ENCODE measurements around the gene ROBO1. TPM values are rescaled to one million over a fixed set of nuclear protein-coding genes. Genes with fewer than 3 reads are reported as not detected.

ROBO1 gene
- total and polyA plus RNA-seq, 2 of the 8 experiments (the other 6 are each of a cell fraction or from before 2014, with no cell fraction given): 51.4 to 91.0 TPM

GRCh38 chr3:79392479-79392878 lies 375.3 kb downstream of the ROBO1 start:
- H3K4ac ChIP-seq (replicated peaks; ENCODE audit: insufficient read length, low read depth, low read length): no peak overlapping the region
- H3K79me2 ChIP-seq (ENCODE audit: control insufficient read depth in 1 of 2, insufficient read depth in 2 of 2, low read length in 2 of 2): no peaks in the 10 kb centered on the region
- no peak overlapping the region for H3K23ac ChIP-seq (ENCODE audit: insufficient read length)
- H3K4me2 ChIP-seq (ENCODE audit: insufficient read depth in 1 of 2, low read depth in 2 of 2, low read length in 2 of 2): no peak overlapping the region
- no peak for DNase-seq (ENCODE audit: low read depth in 1 of 2, low spot score in 2 of 2)
- no peak overlapping the region for H3K4me3 ChIP-seq (ENCODE audit: extremely low read depth in 1 of 4, insufficient read depth in 2 of 4, low read depth in 3 of 4, low read length in 4 of 4)
- ChIA-PET POLR2A (ENCODE audit: partially characterized antibody) (no interaction called here), CTCF (ENCODE audit: partially characterized antibody) (no interaction called here)
- no peak overlapping the region for H2BK15ac ChIP-seq (ENCODE audit: low read length)
- no peaks in the 10 kb centered on the region for H3K23me2 ChIP-seq (ENCODE audit: low read depth, low read length)
- TF ChIP-seq CBX8 (IDR thresholded peaks at IDR 0.05; ENCODE audit: borderline replicate concordance, low read depth, low read length) (no peak), EGR1 (IDR thresholded peaks at IDR 0.05; ENCODE audit: borderline replicate concordance, low read depth, low read length) (no peak), USF2 (IDR thresholded peaks at IDR 0.05; ENCODE audit: low read length) (no peak), EP300 (IDR thresholded peaks at IDR 0.05; ENCODE audit: borderline replicate concordance in 1 of 2, low read depth in 2 of 2, low read length in 2 of 2) (no peak), HDAC6 (IDR thresholded peaks at IDR 0.05; ENCODE audit: low read depth, low read length) (no peak), KDM4A (IDR thresholded peaks at IDR 0.05; ENCODE audit: low read depth, low read length, severe bottlenecking) (no peak), YY1 (IDR thresholded peaks at IDR 0.05; ENCODE audit: low read depth, low read length) (no peak), JUN (IDR thresholded peaks at IDR 0.05; ENCODE audit: low read depth, low read length) (no peak), ATF2 (IDR thresholded peaks at IDR 0.05; ENCODE audit: low read length) (no peak), SIRT6 (IDR thresholded peaks at IDR 0.05; ENCODE audit: low read length) (no peak), RXRA (IDR thresholded peaks at IDR 0.05; ENCODE audit: insufficient read depth, low read depth, low read length) (no peak), SUZ12 (IDR thresholded peaks at IDR 0.05; ENCODE audit: low read length) (no peak)
- H4K5ac ChIP-seq (ENCODE audit: insufficient read length, low read depth, low read length): no peak overlapping the region
- no peak overlapping the region for H4K91ac ChIP-seq (replicated peaks; ENCODE audit: insufficient read length, low read length)
- no peak overlapping the region for H4K8ac ChIP-seq (ENCODE audit: extremely low read depth, insufficient read depth, low read length)
- H3K36me3 ChIP-seq (ENCODE audit: control insufficient read depth in 2 of 4, insufficient read depth in 4 of 4, low read length in 3 of 4): no peaks in the 10 kb centered on the region
- no peaks in the 10 kb centered on the region for H3K9me3 ChIP-seq (ENCODE audit: insufficient read depth in 2 of 2, low read depth in 1 of 2, low read length in 1 of 2)
- whole genome bisulfite sequencing, 2 experiments (ENCODE audit: extremely low coverage in 1 of 2, insufficient coverage in 1 of 2, insufficient read length in 1 of 2, insufficient replicate concordance in 2 of 2, low coverage in 1 of 2, low lambda C conversion rate in 2 of 2, missing lambda C conversion rate in 1 of 2): 88% methylated on average over 1 of the region's 1 CpG; no CpG with 5 or more reads in 1 of the 2 experiments
- H3K14ac ChIP-seq (ENCODE audit: insufficient read length): no peak overlapping the region
- H2BK5ac ChIP-seq (ENCODE audit: low read depth, low read length): no peak overlapping the region
- H2AFZ ChIP-seq (ENCODE audit: low read length): no peak overlapping the region
- H2BK120ac ChIP-seq (replicated peaks; ENCODE audit: low read depth, low read length): no peak overlapping the region
- no peak overlapping the region for H2BK12ac ChIP-seq (ENCODE audit: low read depth, low read length)
- H3K9ac ChIP-seq (replicated peaks in 1 of 4; ENCODE audit: extremely low read depth in 1 of 4, low read depth in 3 of 4, low read length in 3 of 4): no peak overlapping the region
- no peak overlapping the region for H3K27ac ChIP-seq (ENCODE audit: low read depth, low read length)
- H3K4me1 ChIP-seq (replicated peaks in 1 of 4; ENCODE audit: control insufficient read depth in 3 of 4, insufficient read depth in 4 of 4, low read length in 3 of 4): no peaks in the 10 kb centered on the region
- no peak overlapping the region for H3K56ac ChIP-seq (replicated peaks; ENCODE audit: insufficient read length, low read depth, low read length)
- no peaks in the 10 kb centered on the region for H4K20me1 ChIP-seq (replicated peaks in 1 of 2; ENCODE audit: control insufficient read depth in 1 of 2, insufficient read depth in 2 of 2, low read length in 2 of 2)
- H3K18ac ChIP-seq (ENCODE audit: extremely low read depth, low read length): no peak overlapping the region
- H2BK20ac ChIP-seq (ENCODE audit: low read length): no peak overlapping the region
- no peaks in the 10 kb centered on the region; the same call in 1 of the 2 replicates for H3K79me1 ChIP-seq (ENCODE audit: low read depth, low read length)
- no peak for FAIRE-seq
- H2AK5ac ChIP-seq (ENCODE audit: low read depth, low read length): no peak overlapping the region
- no peaks in the 10 kb centered on the region for H3K27me3 ChIP-seq (replicated peaks in 1 of 4; ENCODE audit: control insufficient read depth in 3 of 4, extremely low read depth in 1 of 4, insufficient read depth in 3 of 4, low read length in 3 of 4)
